ENCODE results near the gene ICA1.

ICA1 gene

DNA sequence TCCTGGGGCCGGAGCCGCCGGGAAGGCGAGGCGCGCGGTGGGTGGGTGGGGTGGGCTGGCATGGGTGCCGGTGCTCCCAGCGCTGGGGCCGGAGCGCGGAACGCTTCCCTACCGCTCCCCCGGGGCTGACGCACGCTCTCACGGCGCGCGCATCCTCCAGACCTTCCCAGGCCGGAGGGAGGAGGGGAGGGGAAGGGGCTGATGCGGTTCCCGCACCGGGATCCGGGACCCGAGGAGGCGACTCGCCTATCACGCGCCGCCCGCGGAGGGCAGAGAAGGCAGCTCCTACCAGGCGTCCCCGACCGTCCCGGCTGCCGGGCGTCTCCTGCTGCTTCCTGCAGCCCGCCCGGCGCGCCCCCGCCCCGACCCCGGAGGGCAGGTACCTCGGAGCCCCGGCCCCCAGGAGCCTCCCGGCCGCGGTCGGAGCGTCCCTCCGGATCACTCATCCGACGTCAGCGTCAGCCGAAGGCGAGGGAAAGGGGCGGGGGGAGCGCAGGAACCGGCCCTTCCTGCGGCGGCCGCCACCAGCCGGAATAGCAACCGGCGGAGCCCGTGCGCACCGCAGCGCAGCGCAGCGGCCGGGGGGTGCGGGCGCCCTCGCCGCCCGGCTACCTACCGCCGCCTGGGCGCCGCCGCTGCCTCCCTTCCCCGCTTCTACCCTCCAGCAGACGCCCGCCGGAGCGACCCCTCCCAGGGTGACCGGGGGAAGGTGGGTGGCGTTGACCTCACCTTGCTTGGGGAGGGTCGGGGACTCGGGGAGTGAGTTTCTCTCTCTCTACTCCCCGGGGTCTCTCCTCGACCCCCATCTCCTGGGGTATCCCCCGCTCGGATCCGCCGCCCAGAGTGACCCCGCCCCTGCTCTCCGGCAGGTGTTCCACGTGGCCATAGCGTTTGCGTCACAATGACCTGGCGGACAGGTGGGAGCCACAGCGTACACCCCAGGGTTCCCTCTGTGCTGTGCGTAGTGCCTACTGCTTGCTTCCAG, at the start of gene ICA1 (continued):
- TF ChIP-seq GLIS1 (tag by site-specific recombination; IDR thresholded peaks at IDR 0.05), result peak; percentile 70; the same call in 1 of the 2 replicates
- TF ChIP-seq ZFP41 (tag by site-specific recombination; IDR thresholded peaks at IDR 0.05; ENCODE audit: borderline replicate concordance), result no peak
- TF ChIP-seq SCRT2 (tag by site-specific recombination; IDR thresholded peaks at IDR 0.05), result 0 out of 2 replicates have a peak, but pooled peaks have one; percentile 11
- TF ChIP-seq, protein P1, sequence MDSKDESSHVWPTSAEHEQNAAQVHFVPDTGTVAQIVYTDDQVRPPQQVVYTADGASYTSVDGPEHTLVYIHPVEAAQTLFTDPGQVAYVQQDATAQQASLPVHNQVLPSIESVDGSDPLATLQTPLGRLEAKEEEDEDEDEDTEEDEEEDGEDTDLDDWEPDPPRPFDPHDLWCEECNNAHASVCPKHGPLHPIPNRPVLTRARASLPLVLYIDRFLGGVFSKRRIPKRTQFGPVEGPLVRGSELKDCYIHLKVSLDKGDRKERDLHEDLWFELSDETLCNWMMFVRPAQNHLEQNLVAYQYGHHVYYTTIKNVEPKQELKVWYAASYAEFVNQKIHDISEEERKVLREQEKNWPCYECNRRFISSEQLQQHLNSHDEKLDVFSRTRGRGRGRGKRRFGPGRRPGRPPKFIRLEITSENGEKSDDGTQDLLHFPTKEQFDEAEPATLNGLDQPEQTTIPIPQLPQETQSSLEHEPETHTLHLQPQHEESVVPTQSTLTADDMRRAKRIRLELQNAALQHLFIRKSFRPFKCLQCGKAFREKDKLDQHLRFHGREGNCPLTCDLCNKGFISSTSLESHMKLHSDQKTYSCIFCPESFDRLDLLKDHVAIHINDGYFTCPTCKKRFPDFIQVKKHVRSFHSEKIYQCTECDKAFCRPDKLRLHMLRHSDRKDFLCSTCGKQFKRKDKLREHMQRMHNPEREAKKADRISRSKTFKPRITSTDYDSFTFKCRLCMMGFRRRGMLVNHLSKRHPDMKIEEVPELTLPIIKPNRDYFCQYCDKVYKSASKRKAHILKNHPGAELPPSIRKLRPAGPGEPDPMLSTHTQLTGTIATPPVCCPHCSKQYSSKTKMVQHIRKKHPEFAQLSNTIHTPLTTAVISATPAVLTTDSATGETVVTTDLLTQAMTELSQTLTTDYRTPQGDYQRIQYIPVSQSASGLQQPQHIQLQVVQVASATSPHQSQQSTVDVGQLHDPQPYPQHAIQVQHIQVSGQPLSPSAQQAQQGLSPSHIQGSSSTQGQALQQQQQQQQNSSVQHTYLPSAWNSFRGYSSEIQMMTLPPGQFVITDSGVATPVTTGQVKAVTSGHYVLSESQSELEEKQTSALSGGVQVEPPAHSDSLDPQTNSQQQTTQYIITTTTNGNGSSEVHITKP (tag by site-specific recombination; IDR thresholded peaks at IDR 0.05), result 0 out of 2 replicates have a peak, but pooled peaks have one; percentile 13

DNA sequence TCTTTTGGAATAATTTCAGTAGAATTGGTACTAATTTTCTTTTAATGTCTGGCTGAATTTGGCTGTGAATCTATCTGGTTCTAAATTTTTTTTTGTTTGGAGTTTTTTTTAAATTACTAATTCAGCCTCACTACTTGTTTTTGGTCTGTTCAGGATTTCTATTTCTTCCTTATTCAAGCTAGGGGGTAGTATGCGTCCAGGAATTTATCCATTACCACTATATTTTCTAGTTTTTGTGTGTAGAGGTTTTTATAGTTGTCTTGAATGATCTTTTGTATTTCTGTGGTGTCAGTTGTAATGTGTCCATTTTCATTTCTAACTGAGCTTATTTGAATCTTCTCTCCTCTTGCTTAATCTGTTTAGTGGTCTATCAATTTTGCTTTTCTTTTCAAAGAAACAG, 48.9 kb upstream of the ICA1 start:
- H3K4me3 ChIP-seq (ENCODE audit: low read depth, low read length), result no peak overlapping the region
- CTCF ChIA-PET, result interaction anchor here (0.7 kb wide), 2 partner anchors 12 to 81 kb away, joined by 3 to 4 read pairs; no protein-coding TSS in a partner anchor
- POLR2A ChIA-PET, result no interaction called here
- peaks cover 0 to 10% of the 10 kb centered on the region in 2 experiments; a peak in 1 of 3 replicates for H3K36me3 ChIP-seq (ENCODE audit: control insufficient read depth in 2 of 2, insufficient read depth in 1 of 2, low read length in 2 of 2)
- no peak overlapping the region for H3K27ac ChIP-seq (ENCODE audit: extremely low read depth, low read depth, low read length)
- H3K4me1 ChIP-seq (ENCODE audit: control insufficient read depth, insufficient read depth, low read length), result no peaks in the 10 kb centered on the region
- no peaks in the 10 kb centered on the region for H3K9me3 ChIP-seq (ENCODE audit: control insufficient read depth, insufficient read depth, low read depth, low read length)
- TF ChIP-seq ZBTB17 (tag by site-specific recombination; IDR thresholded peaks at IDR 0.05), result no peak
- TF ChIP-seq ZNF174 (tag by site-specific recombination; IDR thresholded peaks at IDR 0.05), result no peak
- no peak for TF ChIP-seq ZNF677 (tag by site-specific recombination; IDR thresholded peaks at IDR 0.05)
- TF ChIP-seq ZNF354C (tag by site-specific recombination; IDR thresholded peaks at IDR 0.05; ENCODE audit: borderline replicate concordance, low read depth), result no peak
- TF ChIP-seq, protein P2, sequence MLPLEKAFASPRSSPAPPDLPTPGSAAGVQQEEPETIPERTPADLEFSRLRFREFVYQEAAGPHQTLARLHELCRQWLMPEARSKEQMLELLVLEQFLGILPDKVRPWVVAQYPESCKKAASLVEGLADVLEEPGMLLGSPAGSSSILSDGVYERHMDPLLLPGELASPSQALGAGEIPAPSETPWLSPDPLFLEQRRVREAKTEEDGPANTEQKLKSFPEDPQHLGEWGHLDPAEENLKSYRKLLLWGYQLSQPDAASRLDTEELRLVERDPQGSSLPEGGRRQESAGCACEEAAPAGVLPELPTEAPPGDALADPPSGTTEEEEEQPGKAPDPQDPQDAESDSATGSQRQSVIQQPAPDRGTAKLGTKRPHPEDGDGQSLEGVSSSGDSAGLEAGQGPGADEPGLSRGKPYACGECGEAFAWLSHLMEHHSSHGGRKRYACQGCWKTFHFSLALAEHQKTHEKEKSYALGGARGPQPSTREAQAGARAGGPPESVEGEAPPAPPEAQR (tag by site-specific recombination; IDR thresholded peaks at IDR 0.05), result no peak
- TF ChIP-seq ZNF544 (tag by site-specific recombination; IDR thresholded peaks at IDR 0.05), result no peak
- no peak for TF ChIP-seq HOXD13 (CRISPR knock-in tag; IDR thresholded peaks at IDR 0.05; ENCODE audit: borderline replicate concordance)
- TF ChIP-seq ZNF23 (tag by site-specific recombination; IDR thresholded peaks at IDR 0.05; ENCODE audit: borderline replicate concordance), result no peak
- TF ChIP-seq ZNF146 (tag by site-specific recombination; IDR thresholded peaks at IDR 0.05), result no peak
- no peak for TF ChIP-seq ZNF660 (tag by site-specific recombination; IDR thresholded peaks at IDR 0.05)
- TF ChIP-seq ZNF10 (tag by site-specific recombination; IDR thresholded peaks at IDR 0.05), result no peak
- no peak for TF ChIP-seq FEZF1 (tag by site-specific recombination; IDR thresholded peaks at IDR 0.05)
- no peak for TF ChIP-seq SP3 (tag by site-specific recombination; IDR thresholded peaks at IDR 0.05)
- no peak for TF ChIP-seq ZNF549 (tag by site-specific recombination; IDR thresholded peaks at IDR 0.05)
- no peak for TF ChIP-seq ZNF701 (tag by site-specific recombination; IDR thresholded peaks at IDR 0.05)
- TF ChIP-seq, protein P3, sequence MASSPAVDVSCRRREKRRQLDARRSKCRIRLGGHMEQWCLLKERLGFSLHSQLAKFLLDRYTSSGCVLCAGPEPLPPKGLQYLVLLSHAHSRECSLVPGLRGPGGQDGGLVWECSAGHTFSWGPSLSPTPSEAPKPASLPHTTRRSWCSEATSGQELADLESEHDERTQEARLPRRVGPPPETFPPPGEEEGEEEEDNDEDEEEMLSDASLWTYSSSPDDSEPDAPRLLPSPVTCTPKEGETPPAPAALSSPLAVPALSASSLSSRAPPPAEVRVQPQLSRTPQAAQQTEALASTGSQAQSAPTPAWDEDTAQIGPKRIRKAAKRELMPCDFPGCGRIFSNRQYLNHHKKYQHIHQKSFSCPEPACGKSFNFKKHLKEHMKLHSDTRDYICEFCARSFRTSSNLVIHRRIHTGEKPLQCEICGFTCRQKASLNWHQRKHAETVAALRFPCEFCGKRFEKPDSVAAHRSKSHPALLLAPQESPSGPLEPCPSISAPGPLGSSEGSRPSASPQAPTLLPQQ (tag by site-specific recombination; IDR thresholded peaks at IDR 0.05), result no peak
- TF ChIP-seq, protein P4, sequence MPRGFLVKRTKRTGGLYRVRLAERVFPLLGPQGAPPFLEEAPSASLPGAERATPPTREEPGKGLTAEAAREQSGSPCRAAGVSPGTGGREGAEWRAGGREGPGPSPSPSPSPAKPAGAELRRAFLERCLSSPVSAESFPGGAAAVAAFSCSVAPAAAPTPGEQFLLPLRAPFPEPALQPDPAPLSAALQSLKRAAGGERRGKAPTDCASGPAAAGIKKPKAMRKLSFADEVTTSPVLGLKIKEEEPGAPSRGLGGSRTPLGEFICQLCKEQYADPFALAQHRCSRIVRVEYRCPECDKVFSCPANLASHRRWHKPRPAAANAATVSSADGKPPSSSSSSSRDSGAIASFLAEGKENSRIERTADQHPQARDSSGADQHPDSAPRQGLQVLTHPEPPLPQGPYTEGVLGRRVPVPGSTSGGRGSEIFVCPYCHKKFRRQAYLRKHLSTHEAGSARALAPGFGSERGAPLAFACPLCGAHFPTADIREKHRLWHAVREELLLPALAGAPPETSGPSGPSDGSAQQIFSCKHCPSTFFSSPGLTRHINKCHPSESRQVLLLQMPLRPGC (tag by site-specific recombination; IDR thresholded peaks at IDR 0.05), result no peak
- no peak for TF ChIP-seq ZNF335 (tag by site-specific recombination; conservative IDR thresholded peaks at IDR 0.05)
- no peak for TF ChIP-seq BCL11A (tag by site-specific recombination; IDR thresholded peaks at IDR 0.05; ENCODE audit: low read depth)
- TF ChIP-seq, protein P5, sequence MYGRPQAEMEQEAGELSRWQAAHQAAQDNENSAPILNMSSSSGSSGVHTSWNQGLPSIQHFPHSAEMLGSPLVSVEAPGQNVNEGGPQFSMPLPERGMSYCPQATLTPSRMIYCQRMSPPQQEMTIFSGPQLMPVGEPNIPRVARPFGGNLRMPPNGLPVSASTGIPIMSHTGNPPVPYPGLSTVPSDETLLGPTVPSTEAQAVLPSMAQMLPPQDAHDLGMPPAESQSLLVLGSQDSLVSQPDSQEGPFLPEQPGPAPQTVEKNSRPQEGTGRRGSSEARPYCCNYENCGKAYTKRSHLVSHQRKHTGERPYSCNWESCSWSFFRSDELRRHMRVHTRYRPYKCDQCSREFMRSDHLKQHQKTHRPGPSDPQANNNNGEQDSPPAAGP (tag by site-specific recombination; IDR thresholded peaks at IDR 0.05), result no peak

All from HEK293 (cell line).